Measurements from ENCODE around the gene PPP2R5D. TPM values are rescaled to one million over a fixed set of nuclear protein-coding genes. Genes with fewer than 3 reads are reported as not detected.

The PPP2R5D gene
- total RNA-seq, 2 experiments from 2014 or later: 56.8 to 59.3 TPM

GRCh38 chr6:42968126-42968701 is 16.2 kb upstream of the PPP2R5D start:
- Mint-ChIP-seq H3K4me1 (peaks cover 4% of the 10 kb centered on the region), H3K4me3 (no peak overlapping the region), H3K27me3 (no peaks in the 10 kb centered on the region), H3K36me3 (ENCODE audit: low read depth) (peaks cover 7% of the 10 kb centered on the region), H3K27ac (no peak overlapping the region), H3K9me3 (no peaks in the 10 kb centered on the region)
- no peak for DNase-seq
- CTCF ChIA-PET: no interaction called here
- POLR2A ChIA-PET: interaction anchor here (2.0 kb wide), 1 partner anchor 11 kb away, joined by 10 read pairs; the partner anchor contains the start of gene PEX6

- Mint-ChIP-seq H3K27me3 (no peaks in the 10 kb centered on the region), H3K27ac (no peak overlapping the region), H3K9me3 (no peaks in the 10 kb centered on the region), H3K4me1 (peaks cover 4% of the 10 kb centered on the region), H3K4me3 (no peak overlapping the region), H3K36me3 (ENCODE audit: low read depth) (peaks cover 8% of the 10 kb centered on the region)
- POLR2A ChIA-PET: no interaction called here
- no peak for DNase-seq
- CTCF ChIA-PET: no interaction called here
Measured at GRCh38 chr6:42968783-42969182, 15.6 kb upstream of the PPP2R5D start.

- Mint-ChIP-seq H3K27me3 (no peaks in the 10 kb centered on the region), H3K4me1 (peaks cover 6% of the 10 kb centered on the region), H3K27ac (no peak overlapping the region), H3K36me3 (ENCODE audit: low read depth) (peaks cover 11% of the 10 kb centered on the region), H3K4me3 (no peak overlapping the region), H3K9me3 (no peaks in the 10 kb centered on the region)
- CTCF ChIA-PET: interaction anchor here (0.7 kb wide), 1 partner anchor 9 kb away, joined by 3 read pairs; the partner anchor contains the start of gene PEX6
- no peak for DNase-seq
- POLR2A ChIA-PET: no interaction called here
Measured at GRCh38 chr6:42969431-42969830, 14.9 kb upstream of the PPP2R5D start.

- DNase-seq: no peak
- Mint-ChIP-seq H3K36me3 (ENCODE audit: low read depth) (peaks cover 11% of the 10 kb centered on the region), H3K9me3 (no peaks in the 10 kb centered on the region), H3K4me3 (no peak overlapping the region), H3K27ac (no peak overlapping the region), H3K4me1 (peaks cover 7% of the 10 kb centered on the region), H3K27me3 (no peaks in the 10 kb centered on the region)
- ChIA-PET POLR2A (no interaction called here), CTCF (interaction anchor here (0.7 to 1.0 kb wide), 2 partner anchors 9 to 26 kb away, joined by 3 read pairs; partner anchors contain the start of gene PEX6)
Measured at GRCh38 chr6:42969934-42970333, 14.4 kb upstream of the PPP2R5D start.

GRCh38 chr6:42970871-42971612 is 13.3 kb upstream of the PPP2R5D start:
- H3K27ac Mint-ChIP-seq: no peak overlapping the region
- POLR2A ChIA-PET: interaction anchor here (1.2 to 1.7 kb wide), 3 partner anchors 8 to 13 kb away, joined by 3 to 6 read pairs (median 4); partner anchors contain the start of genes GNMT and PEX6

GRCh38 chr6:42971746-42972327 is 12.5 kb upstream of the PPP2R5D start:
- POLR2A ChIA-PET: interaction anchor here (1.7 kb wide), 2 partner anchors 7 to 11 kb away, joined by 4 to 6 read pairs; partner anchors contain the start of genes GNMT and PEX6
- Mint-ChIP-seq H3K9me3 (no peaks in the 10 kb centered on the region), H3K4me3 (no peak overlapping the region), H3K27ac (peak overlapping the region; percentile 52), H3K27me3 (no peaks in the 10 kb centered on the region), H3K4me1 (peaks cover 20% of the 10 kb centered on the region), H3K36me3 (ENCODE audit: low read depth) (peaks cover 12% of the 10 kb centered on the region)
- DNase-seq: no peak
- CTCF ChIA-PET: interaction anchor here (1.3 kb wide), 1 partner anchor 172 kb away, joined by 3 read pairs; no protein-coding TSS in a partner anchor

More at GRCh38 chr6:42970871-42971612, 13.3 kb upstream of the PPP2R5D start:
- Mint-ChIP-seq H3K9me3 (no peaks in the 10 kb centered on the region), H3K27me3 (no peaks in the 10 kb centered on the region), H3K4me1 (peaks cover 13% of the 10 kb centered on the region), H3K4me3 (no peak overlapping the region), H3K36me3 (ENCODE audit: low read depth) (peaks cover 8% of the 10 kb centered on the region)
- CTCF ChIA-PET: interaction anchor here (1.0 to 1.3 kb wide), 3 partner anchors 25 to 173 kb away, joined by 3 read pairs; partner anchors contain the start of genes KLHDC3 and MEA1
- DNase-seq: no peak

- ChIA-PET CTCF (no interaction called here), POLR2A (interaction anchor here (2.0 to 3.2 kb wide), 2 partner anchors 10 to 45 kb away, joined by 5 to 14 read pairs; partner anchors contain the start of genes CNPY3 and PPP2R5D)
- Mint-ChIP-seq H3K9me3 (no peaks in the 10 kb centered on the region), H3K4me3 (no peak overlapping the region), H3K4me1 (peaks cover 29% of the 10 kb centered on the region), H3K27me3 (no peaks in the 10 kb centered on the region), H3K36me3 (ENCODE audit: low read depth) (peaks cover 22% of the 10 kb centered on the region), H3K27ac (no peak overlapping the region)
- no peak for DNase-seq
Measured at GRCh38 chr6:42973926-42974325, 10.4 kb upstream of the PPP2R5D start.

GRCh38 chr6:42974919-42975505 is 9.4 kb upstream of the PPP2R5D start:
- CTCF ChIA-PET: interaction anchor here (0.6 to 1.1 kb wide), 3 partner anchors 9 to 169 kb away, joined by 3 to 5 read pairs (median 4); partner anchors contain the start of gene PPP2R5D
- H3K27ac Mint-ChIP-seq: no peak overlapping the region

GRCh38 chr6:42978487-42978838 is 5.9 kb upstream of the PPP2R5D start:
- peak overlapping the region; percentile 75 for H3K27ac Mint-ChIP-seq
- peaks cover 22% of the 10 kb centered on the region for H3K36me3 Mint-ChIP-seq (ENCODE audit: low read depth)
- no peaks in the 10 kb centered on the region for H3K27me3 Mint-ChIP-seq
- peak overlapping the region; percentile 88 for H3K4me3 Mint-ChIP-seq
- H3K4me1 Mint-ChIP-seq: peaks cover 47% of the 10 kb centered on the region
- ChIA-PET CTCF (interaction anchor here (0.6 to 1.2 kb wide), 3 partner anchors 9 to 391 kb away, joined by 3 to 5 read pairs (median 3); partner anchors contain the start of genes KLHDC3 and ZNF318), POLR2A (interaction anchor here (0.6 to 3.1 kb wide), 28 partner anchors 7 to 532 kb away, joined by 3 to 57 read pairs (median 6); partner anchors contain the start of genes CNPY3, CUL7, GNMT and KLC4)
- DNase-seq: peak; percentile 27
- H3K9me3 Mint-ChIP-seq: no peaks in the 10 kb centered on the region

More at GRCh38 chr6:42974919-42975505, 9.4 kb upstream of the PPP2R5D start:
- no peaks in the 10 kb centered on the region for H3K9me3 Mint-ChIP-seq
- no peak overlapping the region for H3K4me3 Mint-ChIP-seq
- no peak for DNase-seq
- H3K4me1 Mint-ChIP-seq: peaks cover 40% of the 10 kb centered on the region
- peaks cover 22% of the 10 kb centered on the region for H3K36me3 Mint-ChIP-seq (ENCODE audit: low read depth)
- no peaks in the 10 kb centered on the region for H3K27me3 Mint-ChIP-seq
- POLR2A ChIA-PET: interaction anchor here (1.0 to 3.2 kb wide), 5 partner anchors 9 to 79 kb away, joined by 3 to 14 read pairs (median 4); partner anchors contain the start of genes CNPY3, CUL7 and PPP2R5D

- ChIA-PET CTCF (interaction anchor here (0.9 to 1.6 kb wide), 3 partner anchors 10 to 47 kb away, joined by 3 to 5 read pairs (median 3); partner anchors contain the start of gene KLHDC3), POLR2A (interaction anchor here (0.6 to 3.1 kb wide), 36 partner anchors 8 to 531 kb away, joined by 3 to 57 read pairs (median 5); partner anchors contain the start of genes CNPY3, CUL7, GNMT and KLC4)
- H3K4me3 Mint-ChIP-seq: peak within 1 kb of the TSS; percentile 88
- peaks cover 19% of the 10 kb centered on the region for H3K36me3 Mint-ChIP-seq (ENCODE audit: low read depth)
- no peaks in the 10 kb centered on the region for H3K9me3 Mint-ChIP-seq
- DNase-seq: peak; percentile 97
- H3K4me1 Mint-ChIP-seq: peaks cover 51% of the 10 kb centered on the region
- peak within 1 kb of the TSS; percentile 99 for H3K27ac Mint-ChIP-seq
- H3K27me3 Mint-ChIP-seq: no peaks in the 10 kb centered on the region
Measured at GRCh38 chr6:42978839-42979522, 5.4 kb upstream of the PPP2R5D start, which contains the start of gene PEX6. TSS of gene PEX6 (minus strand) at chr6:42979181. CDS start at chr6:42979150, 31 bp downstream.

- ChIA-PET POLR2A (interaction anchor here (0.6 to 3.1 kb wide), 36 partner anchors 8 to 1229 kb away, joined by 3 to 57 read pairs (median 4); partner anchors contain the start of genes CNPY3, CUL7, GNMT and KLC4), CTCF (interaction anchor here (1.2 to 1.6 kb wide), 2 partner anchors 35 to 48 kb away, joined by 3 to 5 read pairs; partner anchors contain the start of gene KLHDC3)
- H3K4me3 Mint-ChIP-seq: peak overlapping the region; percentile 86
- H3K36me3 Mint-ChIP-seq (ENCODE audit: low read depth): peaks cover 18% of the 10 kb centered on the region
- H3K27me3 Mint-ChIP-seq: no peaks in the 10 kb centered on the region
- H3K9me3 Mint-ChIP-seq: no peaks in the 10 kb centered on the region
- H3K27ac Mint-ChIP-seq: peak overlapping the region; percentile 99
- peaks cover 51% of the 10 kb centered on the region for H3K4me1 Mint-ChIP-seq
- no peak for DNase-seq
Measured at GRCh38 chr6:42979523-42980177, 4.7 kb upstream of the PPP2R5D start.
